Activated CD4-positive, alpha-beta T cell treated with anti-CD3 and anti-CD28 coated beads for 24 hours (primary cell): ENCODE measurements around the gene ADGRB2.
"Not testable (repeated sequence)": the region's sequence is repeated elsewhere in the genome, so short reads cannot be mapped to it uniquely, and the experiment has no call there.

Experiments used
- DNase-seq, 2 donors: peaks; one replicate each; pipeline ENCODE4 v3.0.0-alpha.2; 2020; ENCODE audit warnings: low read depth in 2 of 2

The ADGRB2 gene

DNA sequence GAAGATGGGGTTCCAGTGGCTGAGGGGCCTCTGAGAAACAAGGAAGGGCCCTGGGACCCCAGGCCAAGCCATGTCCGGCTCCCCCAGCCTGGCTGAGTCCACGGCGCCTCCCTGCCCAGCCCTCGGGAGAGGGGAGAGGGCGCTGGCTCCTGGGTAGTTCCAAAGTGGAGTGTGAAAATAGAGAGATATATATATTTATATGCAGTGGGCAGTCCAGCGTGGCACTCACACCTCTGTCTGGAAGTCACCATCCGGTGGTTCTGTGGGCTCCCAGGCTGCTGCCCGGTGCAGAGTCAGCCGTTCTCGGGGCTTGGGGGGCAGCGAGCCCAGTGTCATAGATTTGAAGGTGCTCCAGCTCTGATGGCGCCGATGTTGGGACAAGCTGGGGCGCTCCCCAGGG lies 36.9 kb downstream of the ADGRB2 start:
- no peak for DNase-seq

DNA sequence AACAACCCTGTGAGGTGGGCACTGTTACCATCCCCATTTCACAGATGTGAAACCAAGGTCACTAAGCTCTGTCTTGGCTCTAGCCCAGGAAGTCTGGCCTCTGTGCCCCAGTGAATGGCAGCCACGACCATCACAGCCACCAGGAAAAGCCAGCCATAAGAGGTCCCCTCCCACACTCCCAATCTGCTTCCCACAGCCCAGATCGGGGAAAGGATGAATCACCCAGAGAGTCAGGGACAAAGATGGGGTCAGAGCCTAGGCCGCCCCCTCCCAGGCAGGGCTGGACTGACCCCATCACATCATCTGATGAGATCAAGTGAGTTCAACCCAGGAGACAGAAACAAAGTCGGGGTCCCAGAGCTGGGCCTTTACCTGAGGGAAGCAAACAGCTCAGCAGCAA lies 37.4 kb downstream of the ADGRB2 start:
- no peak for DNase-seq

DNA sequence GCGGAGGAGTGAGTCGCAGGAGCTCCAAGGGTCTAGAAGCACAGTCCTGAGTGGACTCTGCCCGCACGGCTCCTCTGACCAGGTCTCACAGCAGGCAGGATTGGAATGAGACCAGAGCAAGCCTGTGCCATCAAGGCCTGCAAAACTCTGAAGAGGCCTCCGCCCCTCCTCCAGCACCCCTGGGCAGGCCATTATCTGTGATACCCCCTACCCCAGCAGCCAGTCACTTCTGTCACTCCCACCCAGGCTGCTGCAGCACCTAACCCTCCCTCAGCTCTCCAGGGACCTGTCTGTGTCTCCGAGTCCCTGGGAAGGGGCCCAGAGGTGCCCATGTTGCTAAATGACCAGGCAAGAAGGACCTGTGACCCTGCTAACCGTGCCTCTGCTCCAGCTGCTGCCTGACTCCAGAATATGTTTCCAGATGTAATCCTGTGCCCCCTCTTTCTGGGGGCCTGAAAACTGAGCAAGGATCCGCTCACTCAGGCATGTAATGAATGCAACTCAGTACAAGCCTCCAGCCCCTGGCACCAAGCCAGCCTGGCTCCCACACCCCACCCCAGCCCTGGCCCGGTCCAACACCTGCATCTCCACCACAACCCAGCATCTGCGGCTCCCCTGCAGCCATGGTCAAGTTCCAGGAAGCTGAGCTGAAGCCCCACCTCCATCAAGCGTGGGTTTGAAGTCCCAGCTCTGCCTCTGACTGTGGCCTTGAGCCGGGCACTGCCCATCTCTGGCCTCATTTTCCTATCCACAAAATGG lies 38.2 kb downstream of the ADGRB2 start:
- DNase-seq: no peak

DNA sequence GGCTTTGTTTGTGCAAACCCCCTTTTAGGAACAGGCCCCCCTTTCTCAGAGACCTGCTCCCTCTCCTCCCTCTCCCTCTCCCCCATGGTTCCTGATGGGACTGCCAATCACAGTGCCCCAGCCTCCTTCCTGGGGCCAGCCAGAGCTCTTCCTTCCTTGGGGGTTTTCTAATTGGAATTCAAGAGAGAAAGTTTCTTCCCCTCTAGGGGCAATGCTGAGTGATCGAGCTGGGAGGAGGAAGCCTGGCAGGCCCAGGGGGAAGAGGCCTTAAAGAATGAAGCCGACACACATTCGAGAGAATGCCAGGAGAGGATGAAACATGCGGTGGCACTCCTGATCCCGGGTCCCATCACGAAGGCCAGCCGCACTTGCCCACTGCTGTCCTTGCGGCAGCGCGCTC lies 39.0 kb downstream of the ADGRB2 start:
- DNase-seq: no peak

DNA sequence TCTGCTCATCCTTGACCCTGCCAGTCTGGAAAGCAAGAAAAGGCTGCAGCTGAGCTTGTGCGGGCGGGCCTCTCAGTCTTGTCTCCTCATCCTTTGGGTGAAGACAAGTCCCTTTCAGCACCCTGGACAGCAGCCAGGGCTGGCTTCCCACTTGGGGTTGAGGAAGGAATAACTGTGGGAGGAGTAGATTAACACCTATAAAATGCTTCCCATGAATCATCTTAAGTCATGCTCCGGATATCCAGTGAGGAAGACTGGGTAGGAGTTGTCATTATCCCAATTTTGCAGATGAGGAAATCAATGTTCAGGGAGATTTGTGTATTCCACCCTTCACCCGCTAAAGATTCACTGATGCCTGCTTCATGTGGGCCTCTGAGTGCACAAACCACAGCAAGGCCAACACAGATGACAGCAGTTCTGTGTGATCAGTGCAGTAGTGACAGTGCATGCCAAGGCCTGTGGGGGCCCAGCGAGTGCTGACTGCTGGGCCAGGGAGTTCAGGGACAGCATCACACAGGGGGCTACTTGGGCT lies 40.2 kb downstream of the ADGRB2 start:
- no peak for DNase-seq

DNA sequence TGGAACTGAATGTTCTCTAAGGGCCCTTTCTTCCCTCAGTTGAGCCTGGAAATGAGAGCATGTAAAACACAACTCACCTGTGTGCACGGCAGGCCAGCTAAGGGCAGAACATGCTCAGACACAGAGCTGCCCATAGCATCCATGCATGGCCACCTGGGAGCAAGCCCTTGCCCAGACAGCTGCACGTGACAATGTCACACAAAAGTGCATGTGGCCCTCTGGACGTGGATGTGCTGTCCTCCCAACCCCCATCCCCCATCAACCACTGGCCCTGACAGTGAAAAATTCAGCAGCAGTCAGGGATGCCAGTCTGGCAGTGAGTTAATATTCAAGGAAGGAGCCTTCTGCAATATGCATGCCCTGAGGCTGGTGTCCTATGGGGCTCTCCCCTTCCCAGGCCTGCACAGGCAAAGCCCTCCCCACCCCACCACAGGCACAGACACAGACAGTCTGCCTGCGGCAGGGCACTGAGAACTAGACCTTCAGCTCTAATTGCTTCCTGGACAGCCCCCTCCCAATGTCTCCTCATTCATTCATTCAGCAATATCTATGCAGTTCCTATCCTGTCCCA lies 45.7 kb downstream of the ADGRB2 start:
- no peak for DNase-seq

DNA sequence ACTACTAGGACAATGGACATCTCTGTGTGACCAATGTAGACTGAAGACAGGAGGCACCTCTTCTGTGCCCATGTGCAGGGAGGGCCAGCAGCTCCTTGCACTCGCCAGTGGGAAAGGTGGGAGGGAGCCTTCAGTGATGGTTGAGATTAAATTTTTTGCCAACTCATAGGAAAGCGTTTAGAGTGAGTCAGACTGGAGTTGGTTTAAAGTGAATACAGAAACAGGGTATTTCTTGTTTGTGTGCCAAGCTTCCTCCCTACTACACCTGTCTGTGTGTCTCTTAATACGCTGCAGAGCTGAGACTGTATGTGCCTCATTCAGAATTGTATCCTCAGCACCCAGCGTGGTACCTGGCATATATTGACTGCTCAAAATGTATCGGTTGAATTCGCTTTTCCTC lies 46.8 kb downstream of the ADGRB2 start:
- DNase-seq: no peak

DNA sequence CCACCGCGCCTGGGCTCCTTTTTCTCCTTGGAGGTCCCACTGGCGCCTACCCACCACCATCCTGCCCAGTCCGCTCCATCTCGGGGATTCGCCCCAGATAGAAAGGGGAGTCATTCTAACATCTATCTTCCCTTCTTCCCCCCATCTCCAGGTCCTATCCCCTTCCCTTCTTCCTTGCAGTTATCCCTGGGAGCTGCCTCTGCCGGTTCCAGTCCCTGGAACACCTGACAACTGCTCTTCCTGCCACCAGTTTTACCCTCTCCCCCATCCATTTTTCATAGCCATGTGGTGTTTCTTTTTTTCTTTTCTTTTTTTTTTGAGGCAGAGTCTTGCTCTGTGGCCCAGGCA lies 48.3 kb downstream of the ADGRB2 start:
- no peak for DNase-seq

DNA sequence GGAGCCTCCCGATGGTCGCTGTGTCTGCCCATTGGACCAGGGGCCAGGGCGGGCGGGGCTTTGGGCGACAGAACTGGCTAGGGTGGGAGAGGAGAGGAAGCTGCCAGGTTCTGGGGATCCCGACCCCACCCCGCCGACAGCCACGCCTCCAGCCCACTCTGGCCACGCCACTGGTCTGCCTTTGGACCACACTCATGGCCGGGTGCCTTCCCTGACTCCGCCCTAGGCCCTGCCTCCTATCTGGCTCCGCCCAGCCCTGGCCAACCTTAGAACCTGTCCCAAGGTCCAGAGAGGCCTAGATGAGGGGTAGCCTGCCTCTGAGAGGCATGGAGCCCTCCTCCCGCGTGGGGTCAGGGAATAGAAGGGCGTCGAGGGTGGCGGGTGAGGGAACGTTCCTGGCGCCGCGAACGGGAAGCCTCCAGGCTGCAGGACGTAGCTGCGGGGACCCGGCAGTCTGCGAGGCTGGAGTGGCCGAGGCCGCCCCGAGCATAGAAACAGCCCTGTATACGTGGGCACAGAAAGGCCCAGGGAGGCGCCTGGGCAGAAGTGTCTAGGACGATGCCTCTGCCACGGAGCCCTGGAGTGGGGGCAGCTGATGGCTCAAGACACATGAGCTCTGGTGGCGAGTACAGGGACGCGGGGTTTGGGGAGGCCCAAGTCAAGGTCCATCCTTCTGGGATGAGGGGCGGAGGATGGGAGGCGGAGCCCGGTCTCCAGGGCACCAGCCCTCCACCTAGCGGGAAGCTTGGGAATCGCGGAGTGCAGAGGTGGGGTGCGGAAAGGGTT lies 48.9 kb downstream of the ADGRB2 start:
- peak in 1 of 2 donors; percentile 46 for DNase-seq

GRCh38 chr1:31714442-31715086 lies 49.6 kb downstream of the ADGRB2 start:
- DNase-seq: no peak

GRCh38 chr1:31712630-31713029 lies 51.5 kb downstream of the ADGRB2 start:
- DNase-seq: no peak

DNA sequence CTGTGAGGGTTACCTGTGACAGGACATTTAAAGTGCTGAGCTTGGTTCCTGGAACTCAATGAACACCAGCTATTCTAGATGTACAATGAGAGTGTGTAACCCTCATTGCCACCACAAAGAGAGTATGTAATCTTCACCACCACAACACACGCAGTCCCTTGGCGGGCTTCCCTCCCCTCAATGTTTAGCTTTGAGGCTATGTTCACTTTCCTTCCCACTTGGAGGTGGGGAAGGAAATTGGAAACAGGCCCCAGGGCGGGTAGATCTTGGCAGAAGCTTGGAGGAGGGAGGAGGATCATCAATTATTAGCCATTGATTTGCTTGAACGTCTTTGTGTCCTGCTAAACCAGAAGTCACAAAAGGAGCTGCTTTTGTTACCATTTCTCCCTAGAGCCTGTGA lies 52.1 kb downstream of the ADGRB2 start:
- no peak for DNase-seq

DNA sequence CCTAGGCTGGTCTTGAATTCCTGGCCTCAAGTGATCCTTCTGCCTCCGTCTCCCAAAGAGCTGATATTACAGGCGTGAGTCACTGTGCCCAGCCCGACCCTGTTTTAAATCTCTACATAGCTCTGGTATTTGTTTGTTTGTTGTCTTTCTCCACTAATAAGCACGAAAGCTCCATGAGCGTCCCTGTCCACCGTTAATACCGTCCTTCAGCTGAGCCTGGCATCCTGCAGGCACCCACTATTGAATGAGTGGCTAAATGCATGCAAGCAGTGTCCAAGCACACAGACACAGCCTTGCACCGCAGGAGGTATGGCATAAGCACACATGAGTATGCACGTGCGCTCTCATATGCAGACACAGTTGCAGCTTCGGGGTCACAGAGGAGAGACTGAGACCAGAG lies 55.8 kb downstream of the ADGRB2 start:
- no peak for DNase-seq

DNA sequence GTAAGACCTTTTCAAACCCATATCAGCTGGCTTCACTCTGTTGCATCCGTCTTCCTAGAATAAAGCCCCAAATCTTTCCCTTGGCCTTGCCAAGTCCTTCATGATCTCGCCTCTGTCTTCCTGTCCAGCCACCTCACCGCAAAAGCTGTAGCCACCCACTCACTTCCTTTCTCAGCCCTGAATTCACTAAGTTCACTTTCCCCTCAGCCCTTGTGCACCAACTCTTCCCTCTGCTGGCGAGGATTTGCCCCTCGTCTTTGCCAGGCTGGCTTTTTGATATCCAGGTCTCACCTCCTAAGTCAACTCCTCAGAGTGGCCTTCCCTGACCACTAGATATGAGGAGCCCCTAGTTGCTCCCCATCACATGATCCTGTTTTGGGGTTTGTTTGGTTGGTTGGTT lies 56.4 kb downstream of the ADGRB2 start:
- no peak for DNase-seq

GRCh38 chr1:31707059-31707600 lies 57.0 kb downstream of the ADGRB2 start:
- not testable (repeated sequence) for DNase-seq

DNA sequence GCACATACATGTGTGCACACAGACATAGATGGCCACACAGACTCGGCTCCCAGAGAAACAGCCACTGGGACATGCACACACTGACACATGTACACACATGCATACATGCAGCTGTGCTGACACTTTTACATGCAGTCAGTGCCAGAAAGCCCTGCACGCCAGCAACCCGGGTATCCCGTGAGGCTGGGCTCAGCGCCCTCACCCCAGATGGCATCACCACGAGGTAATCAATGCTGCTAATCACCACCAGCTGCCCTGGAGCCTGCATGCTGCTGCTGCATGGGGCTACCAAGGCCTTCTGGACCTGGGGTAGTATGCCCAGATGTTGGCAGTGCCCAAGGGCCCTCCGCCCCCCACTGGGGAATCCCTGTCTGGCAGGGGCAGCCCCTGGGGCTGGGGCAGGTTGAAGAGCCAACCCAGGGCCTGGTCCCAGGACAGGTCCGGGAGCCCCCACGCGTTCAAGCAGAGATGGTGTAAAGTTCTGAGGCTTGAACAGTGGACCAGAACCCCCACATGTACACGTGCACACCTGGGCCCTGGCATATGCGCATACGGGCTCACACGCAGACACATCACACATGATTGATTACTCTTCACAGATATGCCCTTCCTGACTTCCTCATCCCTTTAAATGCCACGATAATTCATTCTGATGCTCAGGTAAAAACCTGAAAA lies 57.6 kb downstream of the ADGRB2 start:
- no peak for DNase-seq

DNA sequence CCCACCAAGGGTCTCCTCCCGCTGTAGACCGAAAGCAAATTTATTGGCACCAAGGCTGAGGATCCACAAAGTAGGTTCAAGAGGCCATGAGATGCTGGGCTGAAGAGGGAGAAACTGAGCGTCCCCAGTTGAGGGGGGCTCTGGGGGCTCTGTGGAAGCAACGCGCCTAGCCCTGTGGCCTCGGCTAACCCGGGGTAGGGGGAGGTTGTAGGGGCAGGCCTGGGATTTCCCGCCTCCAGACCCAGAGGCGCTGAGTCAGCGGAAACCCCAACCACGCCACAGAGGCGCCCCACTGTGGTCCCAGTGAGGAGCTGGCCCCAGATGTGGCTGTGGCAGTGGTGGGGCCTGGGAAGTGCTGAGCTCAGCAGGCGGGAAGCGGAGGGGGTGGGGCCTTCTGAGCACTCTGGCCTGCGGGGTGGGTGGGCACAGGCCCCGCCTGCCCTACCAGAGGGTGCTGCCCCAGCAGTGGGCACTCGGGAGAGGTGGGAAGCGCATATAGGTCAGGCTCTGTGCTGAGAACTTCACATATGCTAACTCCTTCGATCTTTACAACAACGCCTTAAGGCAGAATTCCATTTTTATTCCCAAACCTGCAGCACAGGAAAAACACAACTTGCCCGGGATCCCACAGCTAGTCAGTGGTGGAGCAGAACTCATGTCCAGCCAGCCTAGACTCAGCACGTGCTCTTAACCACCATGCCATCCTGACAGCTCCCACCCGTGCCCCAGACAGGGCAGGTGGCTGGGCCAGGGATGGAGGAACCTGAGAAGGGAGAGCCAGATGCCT lies 58.9 kb downstream of the ADGRB2 start:
- DNase-seq: peak; percentile 25 to 69

GRCh38 chr1:31704271-31705079 lies 59.7 kb downstream of the ADGRB2 start:
- DNase-seq: no peak

- DNase-seq: no peak
Measured at GRCh38 chr1:31703431-31704270, 60.5 kb downstream of the ADGRB2 start, which contains the start of gene COL16A1. COL16A1 (minus strand) TSS chr1:31704017; CDS start chr1:31702193, 1,824 bp downstream.
